Ascending aorta (tissue), 2 donors: ENCODE data around the gene CAMSAP1. TPM values are rescaled to one million over a fixed set of nuclear protein-coding genes. Genes with fewer than 3 reads are reported as not detected.
"Not testable (repeated sequence)": the region's sequence is repeated elsewhere in the genome, so short reads cannot be mapped to it uniquely, and the experiment has no call there.

Experiments used
- DNase-seq, 2 donors: peaks; one replicate each; pipeline ENCODE4 v3.0.0-alpha.2; 2019; ENCODE audit warnings: low spot score in 2 of 2
- H3K27ac ChIP-seq, 2 donors: fragments of 200-600 bp; sonication (generic); one replicate each; pipeline ENCODE4 v1.5.1; 2016 to 2017; ENCODE audit warnings: mild to moderate bottlenecking in 1 of 2
- H3K27me3 ChIP-seq: fragments of 200-600 bp; sonication (generic); one replicate; pipeline ENCODE4 v1.5.1; 2017
- H3K36me3 ChIP-seq, 2 donors: fragments of 200-600 bp; sonication (generic); one replicate each; pipeline ENCODE4 v1.5.1; 2016
- H3K4me1 ChIP-seq, 2 donors: fragments of 200-600 bp; sonication (generic); one replicate each; pipeline ENCODE4 v1.5.1; 2016 to 2017; ENCODE audit warnings: mild to moderate bottlenecking in 1 of 2
- H3K4me3 ChIP-seq, 2 donors: fragments of 200-600 bp; sonication (generic); one replicate each; pipeline ENCODE4 v1.5.1; 2016 to 2017; ENCODE audit warnings: mild to moderate bottlenecking in 1 of 2
- H3K9me3 ChIP-seq, 2 donors: fragments of 200-600 bp; sonication (generic); one replicate each; pipeline ENCODE4 v1.5.1; 2016
- intact Hi-C: fragments of 100-400 bp; cut with DNase I; formaldehyde crosslinking; loops from one replicate; pipeline ENCODE4 v1.15.1; 2023
- total RNA-seq: library from RNA; depleted of rRNA; stranded (reverse); fragments of >200 nt; gene quantifications from one replicate; pipeline ENCODE4 v1.1.0, GENCODE V29; 2016
- TF ChIP-seq, protein P1 (sequence below), 3 experiments: fragments of 200-600 bp in 2 of 3; fragments of 450-650 bp in 1 of 3; sonication (generic) in 2 of 3; IDR thresholded peaks; one replicate each; pipeline ENCODE4 v1.5.1; 2016 to 2019; ENCODE audit warnings: antibody characterized with exemption in 3 of 3, mild to moderate bottlenecking in 1 of 3, moderate library complexity in 1 of 3

Gene CAMSAP1
- total RNA-seq, 1 donor from 2014 or later: 10.1 TPM

DNA sequence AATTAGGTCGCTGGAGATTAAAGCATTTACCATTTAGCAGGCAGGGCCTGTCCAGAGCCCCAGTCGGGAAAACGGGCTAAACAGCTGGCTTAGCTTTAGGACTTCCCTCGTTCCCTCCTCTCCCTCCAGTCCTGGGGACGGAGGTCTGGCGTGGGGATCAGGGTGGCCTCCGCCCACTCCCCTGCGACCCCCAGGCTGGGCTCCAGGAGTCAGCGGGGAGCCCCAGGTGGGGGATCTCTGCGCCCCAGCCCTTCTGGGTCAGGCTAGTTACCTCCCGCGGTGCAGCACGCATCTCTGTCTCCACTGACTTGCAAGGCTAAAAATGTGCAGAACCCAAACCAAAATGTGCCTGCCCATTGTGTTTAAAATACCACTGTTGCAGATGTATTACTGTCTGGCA lies 16.2 kb upstream of the CAMSAP1 start:
- no peaks in the 10 kb centered on the region for H3K27me3 ChIP-seq
- no peak for DNase-seq
- H3K36me3 ChIP-seq: peaks cover 0 to 5% of the 10 kb centered on the region in 2 donors
- intact Hi-C loops: no loop called here
- no peak overlapping the region for H3K4me3 ChIP-seq
- no peak overlapping the region for H3K27ac ChIP-seq
- no peaks in the 10 kb centered on the region for H3K4me1 ChIP-seq
- TF ChIP-seq, protein P1, sequence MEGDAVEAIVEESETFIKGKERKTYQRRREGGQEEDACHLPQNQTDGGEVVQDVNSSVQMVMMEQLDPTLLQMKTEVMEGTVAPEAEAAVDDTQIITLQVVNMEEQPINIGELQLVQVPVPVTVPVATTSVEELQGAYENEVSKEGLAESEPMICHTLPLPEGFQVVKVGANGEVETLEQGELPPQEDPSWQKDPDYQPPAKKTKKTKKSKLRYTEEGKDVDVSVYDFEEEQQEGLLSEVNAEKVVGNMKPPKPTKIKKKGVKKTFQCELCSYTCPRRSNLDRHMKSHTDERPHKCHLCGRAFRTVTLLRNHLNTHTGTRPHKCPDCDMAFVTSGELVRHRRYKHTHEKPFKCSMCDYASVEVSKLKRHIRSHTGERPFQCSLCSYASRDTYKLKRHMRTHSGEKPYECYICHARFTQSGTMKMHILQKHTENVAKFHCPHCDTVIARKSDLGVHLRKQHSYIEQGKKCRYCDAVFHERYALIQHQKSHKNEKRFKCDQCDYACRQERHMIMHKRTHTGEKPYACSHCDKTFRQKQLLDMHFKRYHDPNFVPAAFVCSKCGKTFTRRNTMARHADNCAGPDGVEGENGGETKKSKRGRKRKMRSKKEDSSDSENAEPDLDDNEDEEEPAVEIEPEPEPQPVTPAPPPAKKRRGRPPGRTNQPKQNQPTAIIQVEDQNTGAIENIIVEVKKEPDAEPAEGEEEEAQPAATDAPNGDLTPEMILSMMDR (IDR thresholded peaks at IDR 0.05): no peak
- peaks cover 10 to 16% of the 10 kb centered on the region in 2 donors for H3K9me3 ChIP-seq

DNA sequence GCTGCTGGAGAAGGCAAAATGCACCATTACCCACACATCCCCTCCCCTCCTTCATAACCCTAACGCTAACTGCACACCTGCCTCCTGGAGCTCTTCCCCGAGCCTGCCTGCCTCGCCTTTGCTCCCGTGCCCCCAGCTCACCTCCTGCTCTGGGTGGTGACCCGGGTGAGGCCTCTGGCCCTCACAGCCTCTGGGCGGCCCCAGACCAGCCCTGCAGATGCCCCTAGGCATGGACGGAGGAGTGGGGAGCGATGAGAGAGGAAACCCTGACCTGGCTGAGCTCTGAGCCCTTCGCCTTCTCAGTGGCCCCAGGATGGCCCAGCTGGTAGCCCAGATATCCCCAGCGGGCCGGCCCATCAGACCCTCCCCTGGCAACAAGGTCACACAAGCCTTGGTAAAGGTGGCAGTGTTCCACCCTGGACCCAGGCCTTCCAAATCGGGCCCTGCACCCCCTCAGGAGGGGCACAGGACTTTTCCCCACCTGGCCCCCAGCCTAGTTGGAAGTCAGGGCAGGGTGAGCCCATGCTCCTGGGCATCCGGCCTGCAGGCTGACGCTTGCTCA lies 14.5 kb upstream of the CAMSAP1 start:
- H3K27me3 ChIP-seq: no peaks in the 10 kb centered on the region
- intact Hi-C loops: no loop called here
- H3K4me3 ChIP-seq: no peak overlapping the region
- peaks cover 0 to 5% of the 10 kb centered on the region in 2 donors for H3K36me3 ChIP-seq
- no peaks in the 10 kb centered on the region for H3K4me1 ChIP-seq
- TF ChIP-seq, protein P1 (IDR thresholded peaks at IDR 0.05): no peak
- no peak overlapping the region for H3K27ac ChIP-seq
- H3K9me3 ChIP-seq: peaks cover 26 to 32% of the 10 kb centered on the region in 2 donors
- DNase-seq: no peak

DNA sequence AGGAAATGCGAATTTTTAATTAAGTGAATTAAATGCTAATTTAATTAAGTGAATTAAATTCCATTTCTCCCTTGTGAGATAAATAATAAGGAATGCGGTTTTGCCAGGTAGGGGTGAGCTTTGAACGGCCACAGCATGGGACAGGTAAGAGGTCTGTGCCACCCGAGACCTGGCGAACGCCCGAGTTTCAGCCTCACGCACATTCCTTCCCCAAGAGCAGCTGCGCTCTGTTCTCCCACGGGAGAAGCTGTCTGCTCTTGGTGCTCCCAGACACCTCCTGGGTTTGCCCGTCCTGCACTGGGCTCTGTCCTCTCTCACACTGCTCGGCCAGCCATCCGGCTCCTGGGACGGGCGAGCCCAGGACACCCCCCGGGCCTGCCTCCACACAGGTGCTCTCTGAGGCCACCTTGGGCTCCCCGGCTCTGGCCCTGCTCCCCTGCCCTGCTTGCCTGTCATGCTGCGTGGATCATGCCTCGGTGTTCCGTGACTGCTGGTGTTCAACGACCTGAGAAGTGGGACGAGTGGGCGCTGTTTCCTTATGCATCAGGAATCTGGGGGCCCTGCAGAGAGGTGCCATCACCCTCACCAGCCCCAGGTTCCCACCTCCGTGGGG lies 13.7 kb upstream of the CAMSAP1 start:
- H3K4me3 ChIP-seq: no peak overlapping the region
- no peak for DNase-seq
- H3K4me1 ChIP-seq: no peaks in the 10 kb centered on the region
- peaks cover 34 to 40% of the 10 kb centered on the region in 2 donors for H3K9me3 ChIP-seq
- no peak overlapping the region for H3K27ac ChIP-seq
- H3K36me3 ChIP-seq: peaks cover 2 to 10% of the 10 kb centered on the region in 2 donors
- no peaks in the 10 kb centered on the region for H3K27me3 ChIP-seq
- TF ChIP-seq, protein P1 (IDR thresholded peaks at IDR 0.05): no peak
- intact Hi-C loops: no loop called here

DNA sequence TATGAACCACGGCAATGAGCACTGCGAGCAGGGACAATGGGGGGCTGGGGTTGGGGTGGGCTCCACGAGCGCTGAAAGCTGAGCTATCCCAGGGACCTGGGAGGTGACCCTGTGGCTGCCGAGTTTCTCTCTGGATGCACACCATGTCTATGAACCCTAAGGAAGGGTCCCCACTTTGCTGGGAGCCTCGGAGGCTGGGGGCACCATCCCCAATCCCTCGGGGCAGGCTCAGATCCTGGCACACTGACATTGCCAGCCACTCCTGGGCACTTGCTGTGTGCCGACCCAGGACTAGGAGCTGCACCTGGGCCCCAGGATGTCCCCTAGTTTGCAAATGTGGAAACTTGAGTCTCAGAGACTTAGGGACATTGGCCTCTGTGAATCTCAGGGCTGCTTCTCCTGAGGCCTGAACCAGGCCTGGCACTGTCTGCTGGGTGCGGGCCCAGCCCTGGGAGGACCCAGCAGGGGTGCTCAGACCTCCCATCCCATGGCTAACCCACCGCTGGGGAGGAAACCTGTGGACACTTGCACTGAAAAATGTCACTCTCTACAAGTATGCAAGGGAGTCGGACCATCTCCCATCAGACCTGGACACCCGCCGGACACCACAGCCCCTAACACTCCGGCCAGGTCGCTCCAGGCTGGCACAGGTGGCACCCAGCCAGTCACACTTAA lies 13.0 kb upstream of the CAMSAP1 start:
- intact Hi-C loops: no loop called here
- Histone ChIP-seq H3K4me1 (no peaks in the 10 kb centered on the region), H3K27me3 (no peaks in the 10 kb centered on the region), H3K36me3 (peaks cover 5 to 14% of the 10 kb centered on the region in 2 donors), H3K9me3 (peaks cover 41 to 47% of the 10 kb centered on the region in 2 donors), H3K4me3 (no peak overlapping the region), H3K27ac (no peak overlapping the region)
- TF ChIP-seq, protein P1 (IDR thresholded peaks at IDR 0.05): no peak
- DNase-seq: no peak

DNA sequence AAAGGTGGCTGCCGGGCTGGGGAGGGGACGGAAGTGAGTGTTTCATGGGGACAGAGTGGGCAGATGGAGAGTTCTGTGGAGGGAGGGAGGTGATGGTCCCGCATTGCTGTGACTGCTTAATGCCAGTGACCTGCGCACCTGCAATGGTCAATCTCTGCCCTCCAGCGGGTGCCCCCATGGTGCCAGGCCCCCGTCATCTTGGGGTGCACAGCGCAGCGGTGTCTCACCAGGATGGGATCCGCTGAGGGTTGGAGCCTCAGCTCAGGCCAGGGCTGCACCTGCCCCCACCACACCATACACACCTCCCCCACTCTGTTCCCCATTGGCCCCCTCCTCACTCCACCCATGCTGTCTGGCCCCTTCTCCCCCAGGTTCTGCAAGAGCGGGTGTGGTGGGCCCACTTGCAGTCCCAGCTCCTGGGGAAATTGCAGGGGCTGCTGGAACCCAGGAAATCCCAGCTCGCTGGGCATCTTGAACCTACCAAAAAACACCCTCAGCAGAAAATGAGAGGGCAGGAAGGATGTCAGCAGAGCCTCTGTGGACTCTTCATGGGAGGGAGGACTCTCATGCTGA lies 12.1 kb upstream of the CAMSAP1 start:
- intact Hi-C loops: no loop called here
- peaks cover 49 to 57% of the 10 kb centered on the region in 2 donors for H3K9me3 ChIP-seq
- H3K36me3 ChIP-seq: peaks cover 14 to 22% of the 10 kb centered on the region in 2 donors
- H3K4me1 ChIP-seq: no peaks in the 10 kb centered on the region
- no peak for DNase-seq
- H3K4me3 ChIP-seq: no peak overlapping the region
- H3K27ac ChIP-seq: no peak overlapping the region
- TF ChIP-seq, protein P1 (IDR thresholded peaks at IDR 0.05): no peak
- H3K27me3 ChIP-seq: no peaks in the 10 kb centered on the region

DNA sequence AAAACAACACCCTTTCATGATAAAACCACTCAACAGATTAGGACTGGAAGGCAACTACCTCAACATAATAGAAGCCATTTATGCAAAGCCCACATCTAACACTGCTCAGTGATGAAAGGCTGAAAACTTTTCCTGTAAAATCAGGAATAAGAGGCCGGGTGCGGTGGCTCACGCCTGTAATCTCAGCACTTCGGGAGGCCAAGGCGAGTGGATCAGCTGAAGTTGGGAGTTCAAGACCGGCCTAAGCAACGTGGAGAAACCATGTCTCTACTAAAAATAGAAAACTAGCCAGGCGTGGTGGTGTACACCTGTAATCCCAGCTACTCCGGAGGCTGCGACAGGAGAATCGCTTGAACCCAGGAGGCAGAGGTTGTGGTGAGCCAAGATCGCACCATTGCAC lies 8.9 kb upstream of the CAMSAP1 start:
- Histone ChIP-seq H3K9me3 (peaks cover 65 to 86% of the 10 kb centered on the region in 2 donors), H3K36me3 (peaks cover 26 to 53% of the 10 kb centered on the region in 2 donors)
- H3K27me3 ChIP-seq, H3K27ac ChIP-seq, H3K4me1 ChIP-seq, intact Hi-C loops, DNase-seq, H3K4me3 ChIP-seq: not testable (repeated sequence)
